ENCODE data around the gene FGFBP2. TPM values are rescaled to one million over a fixed set of nuclear protein-coding genes. Genes with fewer than 3 reads are reported as not detected.
A peak's percentile ranks its signal among the peaks of the same experiment; 100 is the strongest.

FGFBP2 gene
- total and polyA plus RNA-seq, 10 of the 15 experiments (the other 5 are each of a cell fraction or from before 2014, with no cell fraction given) = 0.23 TPM; not detected in 9

GRCh38 chr4:15912236-15912635 is 50.7 kb downstream of the FGFBP2 start:
- no TSS peak for BruUV-seq (replicated peaks)
- Histone ChIP-seq H3K27me3 (replicated peaks in 1 of 2; ENCODE audit: control insufficient read depth in 2 of 2, insufficient read depth in 2 of 2, low read length in 1 of 2) (no peaks in the 10 kb centered on the region; a peak in 1 of 4 replicates), H4K20me1 (ENCODE audit: control insufficient read depth, insufficient read depth) (no peaks in the 10 kb centered on the region), H3K4me2 (ENCODE audit: control insufficient read depth, insufficient read depth) (no peak overlapping the region), H2AFZ (ENCODE audit: control insufficient read depth, low read depth, low read length) (no peak overlapping the region), H3K36me3 (ENCODE audit: control insufficient read depth in 2 of 2, insufficient read depth in 2 of 2, low read length in 1 of 2) (no peaks in the 10 kb centered on the region), H3K9ac (ENCODE audit: control insufficient read depth, insufficient read depth, low read length) (no peak overlapping the region), H3K9me3 (replicated peaks; ENCODE audit: control insufficient read depth, insufficient read depth, low read length) (no peaks in the 10 kb centered on the region), H3K27ac (ENCODE audit: control insufficient read depth, insufficient read depth) (no peak overlapping the region), H3K79me2 (ENCODE audit: control insufficient read depth, insufficient read depth, low read length) (no peaks in the 10 kb centered on the region), H3K4me3 (no peak overlapping the region), H3K4me1 (ENCODE audit: control insufficient read depth, insufficient read depth, low read length) (no peaks in the 10 kb centered on the region)
- ChIA-PET RAD21 (ENCODE audit: unreplicated experiment) (no interaction called here), CTCF (interaction anchor here (0.7 kb wide), 1 partner anchor 30 kb away, joined by 3 read pairs; no protein-coding TSS in a partner anchor), POLR2A (no interaction called here), SMC1A (ENCODE audit: uncharacterized antibody, unreplicated experiment) (interaction anchor here (1.3 kb wide), 1 partner anchor 23 kb away, joined by 5 read pairs; no protein-coding TSS in a partner anchor)
- intact Hi-C loops (cut with micrococcal nuclease; ENCODE audit: unreplicated experiment) (no loop called here), in situ Hi-C loops (cut with MboI) (no loop called here)
- TF ChIP-seq GATAD2B (conservative IDR thresholded peaks at IDR 0.05; ENCODE audit: low read depth) = no peak
- peak; percentile 50 for TF ChIP-seq MEF2B (IDR thresholded peaks at IDR 0.05; ENCODE audit: partially characterized antibody, poor library complexity, severe bottlenecking)
- 34% methylated on average over 7 of the region's 7 CpGs for WGBS (ENCODE audit: insufficient coverage, insufficient replicate concordance, low lambda C conversion rate, missing lambda C conversion rate)
- DNase-seq (ENCODE audit: low read depth, low spot score) (no peak), FAIRE-seq (no peak), ATAC-seq (no peak)

Other genes with a start within 250 kb of the FGFBP2 start
- 9.0 and 13.0 TPM in 2 replicates for gene CD38, start 184.8 kb downstream of the FGFBP2 start, total RNA-seq (2014; rRNA removed)
- 11.9 TPM in 2 replicates for gene CD38, start 184.8 kb downstream of the FGFBP2 start, total RNA-seq (2014; rRNA removed; fragmentation: Illumina TruSeq; extraction: Trizol)
- 18.0 and 19.0 TPM in 2 replicates for gene CD38, start 184.8 kb downstream of the FGFBP2 start, total RNA-seq (2021)
- 38.3 and 39.8 TPM in 2 replicates for gene CD38, start 184.8 kb downstream of the FGFBP2 start, polyA plus RNA-seq (2011; rRNA removed)
- 12.4 and 20.4 TPM in 2 replicates for gene CD38, start 184.8 kb downstream of the FGFBP2 start, polyA plus RNA-seq (2014; fragmentation: Illumina TruSeq; extraction: Trizol)
- gene CD38, start 184.8 kb downstream of the FGFBP2 start, polyA plus RNA-seq (2014; fragmentation: Nextera tagmentation; extraction: Ambion mirVana) = 1 to 10 TPM; 3.5 to 4.8 TPM
- gene CD38, start 184.8 kb downstream of the FGFBP2 start, polyA plus RNA-seq (2014; rRNA removed) = 11.9 and 13.0 TPM in 2 replicates
- 10 to 100 TPM; 16.0 to 19.4 TPM for gene CD38, start 184.8 kb downstream of the FGFBP2 start, polyA plus RNA-seq (2016; fragmentation: Nextera tagmentation; extraction: Ambion mirVana)
- not detected in 2 replicates for gene FGFBP1, start 24.4 kb downstream of the FGFBP2 start, total RNA-seq (2014; rRNA removed)
- 0.09 TPM in 1 of 2 replicates, not detected in the other for gene FGFBP1, start 24.4 kb downstream of the FGFBP2 start, total RNA-seq (2014; rRNA removed; fragmentation: Illumina TruSeq; extraction: Trizol)
- gene FGFBP1, start 24.4 kb downstream of the FGFBP2 start, total RNA-seq (2021) = not detected in 2 replicates
- 0.11 TPM in 1 of 2 replicates, not detected in the other for gene FGFBP1, start 24.4 kb downstream of the FGFBP2 start, polyA plus RNA-seq (2011; rRNA removed)
- gene FGFBP1, start 24.4 kb downstream of the FGFBP2 start, polyA plus RNA-seq (2014; fragmentation: Illumina TruSeq; extraction: Trizol) = not detected in 2 replicates
- gene FGFBP1, start 24.4 kb downstream of the FGFBP2 start, polyA plus RNA-seq (2014; fragmentation: Nextera tagmentation; extraction: Ambion mirVana) = under 1 TPM in 1 of 2 experiments, not detected in 1; 0.09 TPM
- gene FGFBP1, start 24.4 kb downstream of the FGFBP2 start, polyA plus RNA-seq (2014; rRNA removed) = not detected in 2 replicates
- gene FGFBP1, start 24.4 kb downstream of the FGFBP2 start, polyA plus RNA-seq (2016; fragmentation: Nextera tagmentation; extraction: Ambion mirVana) = not detected
- gene PROM1, start 120.8 kb upstream of the FGFBP2 start, total RNA-seq (2014; rRNA removed) = not detected in 2 replicates
- gene PROM1, start 120.8 kb upstream of the FGFBP2 start, total RNA-seq (2014; rRNA removed; fragmentation: Illumina TruSeq; extraction: Trizol) = not detected in 2 replicates
- 0.08 TPM in 1 of 2 replicates, not detected in the other for gene PROM1, start 120.8 kb upstream of the FGFBP2 start, total RNA-seq (2021)
- 0.12 TPM in 1 of 2 replicates, not detected in the other for gene PROM1, start 120.8 kb upstream of the FGFBP2 start, polyA plus RNA-seq (2011; rRNA removed)
- not detected in 2 replicates for gene PROM1, start 120.8 kb upstream of the FGFBP2 start, polyA plus RNA-seq (2014; fragmentation: Illumina TruSeq; extraction: Trizol)
- gene PROM1, start 120.8 kb upstream of the FGFBP2 start, polyA plus RNA-seq (2014; fragmentation: Nextera tagmentation; extraction: Ambion mirVana) = under 1 TPM in 1 of 2 experiments, not detected in 1; 0.31 TPM
- gene PROM1, start 120.8 kb upstream of the FGFBP2 start, polyA plus RNA-seq (2014; rRNA removed) = 0.18 TPM in 1 of 2 replicates, not detected in the other
- not detected for gene PROM1, start 120.8 kb upstream of the FGFBP2 start, polyA plus RNA-seq (2016; fragmentation: Nextera tagmentation; extraction: Ambion mirVana)

Data from GM12878 (cell line).